PC-3 (cell line): ENCODE measurements around the gene LRCH4.

Experiments used
- EZH2 ChIP-seq: fragments of 300-600 bp; sonication (generic); IDR thresholded peaks from one replicate; pipeline ENCODE4 v1.6.1; 2017; ENCODE audit warnings: antibody characterized with exemption, mild to moderate bottlenecking, low read length; ENCODE audit not compliant: unreplicated experiment
- EZH2phosphoT487 ChIP-seq: fragments of 300-600 bp; sonication (generic); IDR thresholded peaks from 2 replicates; pipeline ENCODE4 v1.6.1; 2018; ENCODE audit warnings: mild to moderate bottlenecking, antibody characterized with exemption, low read length, borderline replicate concordance
- TF ChIP-seq, protein P1 (sequence below): fragments of 300-600 bp; sonication (generic); conservative IDR thresholded peaks from 2 replicates; pipeline ENCODE4 v1.5.1; 2017; ENCODE audit warnings: antibody characterized with exemption, low read depth, mild to moderate bottlenecking, low read length

GRCh38 chr7:100563809-100564400 lies 22.0 kb downstream of the LRCH4 start:
- TF ChIP-seq, protein P1, sequence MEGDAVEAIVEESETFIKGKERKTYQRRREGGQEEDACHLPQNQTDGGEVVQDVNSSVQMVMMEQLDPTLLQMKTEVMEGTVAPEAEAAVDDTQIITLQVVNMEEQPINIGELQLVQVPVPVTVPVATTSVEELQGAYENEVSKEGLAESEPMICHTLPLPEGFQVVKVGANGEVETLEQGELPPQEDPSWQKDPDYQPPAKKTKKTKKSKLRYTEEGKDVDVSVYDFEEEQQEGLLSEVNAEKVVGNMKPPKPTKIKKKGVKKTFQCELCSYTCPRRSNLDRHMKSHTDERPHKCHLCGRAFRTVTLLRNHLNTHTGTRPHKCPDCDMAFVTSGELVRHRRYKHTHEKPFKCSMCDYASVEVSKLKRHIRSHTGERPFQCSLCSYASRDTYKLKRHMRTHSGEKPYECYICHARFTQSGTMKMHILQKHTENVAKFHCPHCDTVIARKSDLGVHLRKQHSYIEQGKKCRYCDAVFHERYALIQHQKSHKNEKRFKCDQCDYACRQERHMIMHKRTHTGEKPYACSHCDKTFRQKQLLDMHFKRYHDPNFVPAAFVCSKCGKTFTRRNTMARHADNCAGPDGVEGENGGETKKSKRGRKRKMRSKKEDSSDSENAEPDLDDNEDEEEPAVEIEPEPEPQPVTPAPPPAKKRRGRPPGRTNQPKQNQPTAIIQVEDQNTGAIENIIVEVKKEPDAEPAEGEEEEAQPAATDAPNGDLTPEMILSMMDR = peak; percentile 87
- TF ChIP-seq EZH2phosphoT487 = no peak
- TF ChIP-seq EZH2 = no peak
